GM12874 (cell line): ENCODE data around the gene CYTH2.

Source experiments
- CTCF ChIP-seq: IDR thresholded peaks from 2 replicates; pipeline ENCODE4 v1.5.1; 2011; ENCODE audit warnings: low read depth, mild to moderate bottlenecking, control low read depth, low read length, moderate library complexity; ENCODE audit not compliant: insufficient read depth

CYTH2 gene

GRCh38 chr19:48455171-48455907, 13.8 kb upstream of the CYTH2 start, which contains the start of gene KCNJ14:
Gene KCNJ14 (plus strand): TSS chr19:48455574. CDS start chr19:48461725, 6,151 bp downstream.
- TF ChIP-seq CTCF = no peak

GRCh38 chr19:48455908-48456562, 13.1 kb upstream of the CYTH2 start:
- no peak for TF ChIP-seq CTCF

GRCh38 chr19:48456864-48457263, 12.3 kb upstream of the CYTH2 start:
- no peak for TF ChIP-seq CTCF

GRCh38 chr19:48458016-48458415, 11.2 kb upstream of the CYTH2 start:
- no peak for TF ChIP-seq CTCF

GRCh38 chr19:48461651-48461981, 7.6 kb upstream of the CYTH2 start:
- no peak for TF ChIP-seq CTCF

GRCh38 chr19:48461982-48462655, 7.0 kb upstream of the CYTH2 start:
- no peak for TF ChIP-seq CTCF

GRCh38 chr19:48465215-48465614, 4.0 kb upstream of the CYTH2 start:
- TF ChIP-seq CTCF = no peak
